GM18511 (cell line): ENCODE results near the gene STK10.
"Not testable (repeated sequence)": the region's sequence is repeated elsewhere in the genome, so short reads cannot be mapped to it uniquely, and the experiment has no call there.

Experiments
- ATAC-seq: cut with Tn5 transposase; IDR thresholded peaks from one replicate; pipeline ENCODE4 v1.9.1; 2021; ENCODE audit warnings: mild to moderate bottlenecking, moderate library complexity; ENCODE audit not compliant: unreplicated experiment

Gene STK10

GRCh38 chr5:172029876-172030275, 158.1 kb downstream of the STK10 start:
- no peak for ATAC-seq

GRCh38 chr5:172028167-172028566, 159.9 kb downstream of the STK10 start:
- no peak for ATAC-seq

GRCh38 chr5:172020110-172020786, 167.8 kb downstream of the STK10 start:
- ATAC-seq: not testable (repeated sequence)

- no peak for ATAC-seq
These were observed 172.7 kb downstream of the STK10 start for GRCh38 chr5:172015346-172015745.

GRCh38 chr5:172010278-172010677, 177.7 kb downstream of the STK10 start:
- ATAC-seq: no peak

- no peak for ATAC-seq
These were observed 178.3 kb downstream of the STK10 start for GRCh38 chr5:172009536-172010270.

GRCh38 chr5:172008689-172009141, 179.3 kb downstream of the STK10 start:
- no peak for ATAC-seq

- no peak for ATAC-seq
These were observed 179.9 kb downstream of the STK10 start for GRCh38 chr5:172008111-172008455.

GRCh38 chr5:172007175-172008110, 180.6 kb downstream of the STK10 start:
- peak; percentile 1 for ATAC-seq

GRCh38 chr5:172006321-172007174, 181.5 kb downstream of the STK10 start, which contains the start of gene FBXW11:
Gene FBXW11, minus strand, starts transcription at chr5:172006638. Its CDS starts 136 bp downstream, at chr5:172006502.
- peak; percentile 85 for ATAC-seq

- ATAC-seq: peak; percentile 6
These were observed 182.2 kb downstream of the STK10 start for GRCh38 chr5:172005708-172006320.

- ATAC-seq: no peak
These were observed 183.2 kb downstream of the STK10 start for GRCh38 chr5:172004824-172005237.

- no peak for ATAC-seq
These were observed 184.3 kb downstream of the STK10 start for GRCh38 chr5:172003746-172004145.

- no peak for ATAC-seq
These were observed 185.0 kb downstream of the STK10 start for GRCh38 chr5:172002840-172003512.

- no peak for ATAC-seq
These were observed 185.7 kb downstream of the STK10 start for GRCh38 chr5:172002310-172002709.

GRCh38 chr5:171999877-172000276, 188.1 kb downstream of the STK10 start:
- ATAC-seq: peak; percentile 53

GRCh38 chr5:171999100-171999499, 188.9 kb downstream of the STK10 start:
- no peak for ATAC-seq

GRCh38 chr5:171997011-171997410, 191.0 kb downstream of the STK10 start:
- ATAC-seq: no peak

GRCh38 chr5:171992813-171993212, 195.2 kb downstream of the STK10 start:
- no peak for ATAC-seq
